Daoy (cell line): Measurements from ENCODE around the gene DXO. TPM values are rescaled to one million over a fixed set of nuclear protein-coding genes. Genes with fewer than 3 reads are reported as not detected.
"Not testable (repeated sequence)": the region's sequence is repeated elsewhere in the genome, so short reads cannot be mapped to it uniquely, and the experiment has no call there.

ENCODE experiments used
- DNase-seq: peaks from one replicate; pipeline ENCODE4 v3.0.0-alpha.2; 2015; ENCODE audit warnings: low read depth
- total RNA-seq: library from RNA; depleted of rRNA; stranded (reverse); fragments of >200 nt; shearing (Covaris generic); gene quantifications from 2 replicates; pipeline ENCODE4 v1.2.3, GENCODE V29; 2014

The DXO gene
- total RNA-seq, 1 experiment from 2014 or later = 24.3 TPM

- DNase-seq = not testable (repeated sequence)
Observed at GRCh38 chr6:31980195-31980876, 8.4 kb upstream of the DXO start.

GRCh38 chr6:31979238-31979898, 7.4 kb upstream of the DXO start:
- DNase-seq = no peak

- no peak for DNase-seq
Observed at GRCh38 chr6:31978831-31979230, 6.9 kb upstream of the DXO start.

GRCh38 chr6:31977816-31978431, 6.0 kb upstream of the DXO start:
- DNase-seq = no peak

- not testable (repeated sequence) for DNase-seq
Observed at GRCh38 chr6:31976065-31976464, 4.1 kb upstream of the DXO start.

- DNase-seq = peak; percentile 36
Observed at GRCh38 chr6:31972709-31973350, 892 bp upstream of the DXO start.

- DNase-seq = no peak
Observed at GRCh38 chr6:31971279-31971992, 502 bp downstream of the DXO start.

- DNase-seq = peak; percentile 51
Observed at GRCh38 chr6:31970604-31971271, 1.2 kb downstream of the DXO start.

GRCh38 chr6:31969712-31970603, 2.0 kb downstream of the DXO start:
- DNase-seq = peak; percentile 33

GRCh38 chr6:31968791-31969711, 2.9 kb downstream of the DXO start:
- no peak for DNase-seq

- DNase-seq = no peak
Observed at GRCh38 chr6:31968326-31968725, 3.6 kb downstream of the DXO start.

- DNase-seq = no peak
Observed at GRCh38 chr6:31967926-31968320, 4.0 kb downstream of the DXO start.

GRCh38 chr6:31966997-31967925, 4.7 kb downstream of the DXO start:
- DNase-seq = no peak

GRCh38 chr6:31966506-31966905, 5.4 kb downstream of the DXO start:
- no peak for DNase-seq

GRCh38 chr6:31965700-31966099, 6.2 kb downstream of the DXO start:
- no peak for DNase-seq

- no peak for DNase-seq
Observed at GRCh38 chr6:31963921-31964320, 8.0 kb downstream of the DXO start.

GRCh38 chr6:31961616-31962015, 10.3 kb downstream of the DXO start:
- no peak for DNase-seq
